ENCODE measurements around the gene HNRNPAB.

The HNRNPAB gene

GRCh38 chr5:178201927-178202235 lies 2.5 kb upstream of the HNRNPAB start:
- Histone ChIP-seq H3K9me2 (replicated peaks; ENCODE audit: insufficient read depth, low read length) (no peaks in the 10 kb centered on the region), H2AFZ (ENCODE audit: low read length) (no peak overlapping the region), H3K27ac (ENCODE audit: low read length) (no peak overlapping the region)

GRCh38 chr5:178202541-178202940 lies 1.8 kb upstream of the HNRNPAB start:
- H3K4me3 ChIP-seq (ENCODE audit: low read length), result no peak overlapping the region
- H3K4me1 ChIP-seq (ENCODE audit: low read length), result peaks cover 10% of the 10 kb centered on the region
- DNase-seq, result no peak
- no peak overlapping the region for H3K4me2 ChIP-seq (ENCODE audit: low read depth, low read length)
- no peak overlapping the region for H2AFZ ChIP-seq (ENCODE audit: low read length)
- no peaks in the 10 kb centered on the region for H3K9me3 ChIP-seq (replicated peaks; ENCODE audit: insufficient read depth, low read length)
- H3K79me2 ChIP-seq (ENCODE audit: low read length), result peaks cover 34% of the 10 kb centered on the region
- peaks cover 19% of the 10 kb centered on the region for H3K36me3 ChIP-seq (replicated peaks; ENCODE audit: insufficient read depth, low read length)
- peaks cover 19% of the 10 kb centered on the region for H3F3A ChIP-seq (ENCODE audit: insufficient read depth, low read length)
- no peaks in the 10 kb centered on the region for H3K27me3 ChIP-seq (replicated peaks; ENCODE audit: insufficient read depth, low read length)
- H3K9ac ChIP-seq (ENCODE audit: low read length), result no peak overlapping the region
- no peak for TF ChIP-seq EZH2 (optimal IDR thresholded peaks at IDR 0.05; ENCODE audit: low read depth, low read length)
- TF ChIP-seq CTCF (IDR thresholded peaks at IDR 0.05; ENCODE audit: low read length), result no peak
- TF ChIP-seq EZH2phosphoT487 (IDR thresholded peaks at IDR 0.05; ENCODE audit: low read length), result no peak
- no peaks in the 10 kb centered on the region for H3K9me2 ChIP-seq (replicated peaks; ENCODE audit: insufficient read depth, low read length)
- H3K27ac ChIP-seq (ENCODE audit: low read length), result no peak overlapping the region
- H4K20me1 ChIP-seq (ENCODE audit: insufficient read depth, low read length), result peaks cover 23% of the 10 kb centered on the region

More at GRCh38 chr5:178201927-178202235, 2.5 kb upstream of the HNRNPAB start:
- H3K9me3 ChIP-seq (replicated peaks; ENCODE audit: insufficient read depth, low read length), result no peaks in the 10 kb centered on the region
- H3K79me2 ChIP-seq (ENCODE audit: low read length), result peaks cover 28% of the 10 kb centered on the region
- H3F3A ChIP-seq (ENCODE audit: insufficient read depth, low read length), result peaks cover 13% of the 10 kb centered on the region
- peaks cover 13% of the 10 kb centered on the region for H3K36me3 ChIP-seq (replicated peaks; ENCODE audit: insufficient read depth, low read length)
- no peaks in the 10 kb centered on the region for H3K27me3 ChIP-seq (replicated peaks; ENCODE audit: insufficient read depth, low read length)
- peaks cover 10% of the 10 kb centered on the region for H3K4me1 ChIP-seq (ENCODE audit: low read length)
- H3K4me3 ChIP-seq (ENCODE audit: low read length), result no peak overlapping the region
- H4K20me1 ChIP-seq (ENCODE audit: insufficient read depth, low read length), result peaks cover 16% of the 10 kb centered on the region
- no peak for DNase-seq
- no peak overlapping the region for H3K4me2 ChIP-seq (ENCODE audit: low read depth, low read length)
- no peak overlapping the region for H3K9ac ChIP-seq (ENCODE audit: low read length)
- TF ChIP-seq CTCF (IDR thresholded peaks at IDR 0.05; ENCODE audit: low read length) (no peak), EZH2 (optimal IDR thresholded peaks at IDR 0.05; ENCODE audit: low read depth, low read length) (no peak), EZH2phosphoT487 (IDR thresholded peaks at IDR 0.05; ENCODE audit: low read length) (no peak)

GRCh38 chr5:178203670-178204181 lies 607 bp upstream of the HNRNPAB start:
- Histone ChIP-seq H3K4me2 (ENCODE audit: low read depth, low read length) (peak overlapping the region; percentile 98), H3K36me3 (replicated peaks; ENCODE audit: insufficient read depth, low read length) (peaks cover 27% of the 10 kb centered on the region), H3K9ac (ENCODE audit: low read length) (peak overlapping the region; percentile 89), H3K4me1 (ENCODE audit: low read length) (peaks cover 13% of the 10 kb centered on the region), H3K79me2 (ENCODE audit: low read length) (peaks cover 46% of the 10 kb centered on the region), H3K27me3 (replicated peaks; ENCODE audit: insufficient read depth, low read length) (no peaks in the 10 kb centered on the region), H3F3A (ENCODE audit: insufficient read depth, low read length) (peaks cover 21% of the 10 kb centered on the region), H3K9me3 (replicated peaks; ENCODE audit: insufficient read depth, low read length) (no peaks in the 10 kb centered on the region), H3K4me3 (ENCODE audit: low read length) (peak overlapping the region; percentile 89), H3K9me2 (replicated peaks; ENCODE audit: insufficient read depth, low read length) (no peaks in the 10 kb centered on the region), H3K27ac (ENCODE audit: low read length) (no peak overlapping the region), H2AFZ (ENCODE audit: low read length) (peak overlapping the region; percentile 97), H4K20me1 (ENCODE audit: insufficient read depth, low read length) (peaks cover 35% of the 10 kb centered on the region)
- DNase-seq, result peak; percentile 23
- no peak for TF ChIP-seq CTCF (IDR thresholded peaks at IDR 0.05; ENCODE audit: low read length)
- TF ChIP-seq EZH2 (optimal IDR thresholded peaks at IDR 0.05; ENCODE audit: low read depth, low read length), result no peak
- no peak for TF ChIP-seq EZH2phosphoT487 (IDR thresholded peaks at IDR 0.05; ENCODE audit: low read length)
